H1 (cell line): ENCODE data around the gene CABCOCO1. TPM values are rescaled to one million over a fixed set of nuclear protein-coding genes. Genes with fewer than 3 reads are reported as not detected.

Source experiments
- ASH2L ChIP-seq: fragments of 200-600, 300-600 bp; sonication (generic); IDR thresholded peaks from one replicate; pipeline ENCODE4 v1.7.1; 2017; ENCODE audit warnings: low read length
- CHD7 ChIP-seq: fragments of 300-600 bp; sonication (generic); IDR thresholded peaks from 2 replicates; pipeline ENCODE4 v1.7.1; 2012; ENCODE audit warnings: low read length, moderate library complexity, mild to moderate bottlenecking, inconsistent platforms; ENCODE audit not compliant: insufficient replicate concordance
- CTBP2 ChIP-seq: IDR thresholded peaks from 2 replicates; pipeline ENCODE4 v1.7.0; 2011; ENCODE audit warnings: borderline replicate concordance, mild to moderate bottlenecking, moderate library complexity, mixed read lengths, low read length; ENCODE audit not compliant: insufficient read depth, insufficient read length
- PHF8 ChIP-seq: fragments of 200-600 bp; sonication (generic); conservative IDR thresholded peaks from 2 replicates; pipeline ENCODE4 v1.7.1; 2012; ENCODE audit warnings: low read depth, mild to moderate bottlenecking, inconsistent platforms, low read length, moderate library complexity
- SRF ChIP-seq: IDR thresholded peaks from 2 replicates; pipeline ENCODE4 v1.6.1; 2011; ENCODE audit warnings: mild to moderate bottlenecking, low read depth, low read length, moderate library complexity
- polyA plus RNA-seq, 7 experiments: library from polyadenylated mRNA; depleted of rRNA in 3 of 7; stranded (reverse) in 5 of 7; unstranded in 2 of 7; fragments of >200 nt in 5 of 7; fragments of 200-250 nt in 2 of 7; gene quantifications; 1 replicate in 5 of 7; 2 replicates in 1 of 7; 4 replicates in 1 of 7; pipeline versions ENCODE4 v1.2.1 to v1.2.3, GENCODE V29; 2011 to 2013; ENCODE audit warnings: missing spikeins in 2 of 7, mixed read lengths in 2 of 7
- total RNA-seq: library from RNA; stranded (reverse); fragmentation: NEBNext Ultra II Directional; extraction: Animal tissue kit (Norgen Biotek cat#: 25700); gene quantifications from 2 replicates; pipeline ENCODE4 v1.2.1, GENCODE V29; 2021

Gene CABCOCO1
- total and polyA plus RNA-seq, 2 of the 8 experiments (the other 6 are each of a cell fraction or from before 2014, with no cell fraction given) = not detected

GRCh38 chr10:61708846-61709245, 46.1 kb downstream of the CABCOCO1 start (continued):
- TF ChIP-seq CHD7 (no peak), SRF (no peak), PHF8 (no peak), ASH2L (no peak), CTBP2 (no peak)
- TF ChIP-seq, all 59 proteins: peak for 0
